NCI-H1092 (cell line): ENCODE measurements around the gene CTNNA2.

Experiments
- DNase-seq: peaks from one replicate; lab custom pipeline; 2025; lab: John Stamatoyannopoulos, UW

Gene CTNNA2

DNA sequence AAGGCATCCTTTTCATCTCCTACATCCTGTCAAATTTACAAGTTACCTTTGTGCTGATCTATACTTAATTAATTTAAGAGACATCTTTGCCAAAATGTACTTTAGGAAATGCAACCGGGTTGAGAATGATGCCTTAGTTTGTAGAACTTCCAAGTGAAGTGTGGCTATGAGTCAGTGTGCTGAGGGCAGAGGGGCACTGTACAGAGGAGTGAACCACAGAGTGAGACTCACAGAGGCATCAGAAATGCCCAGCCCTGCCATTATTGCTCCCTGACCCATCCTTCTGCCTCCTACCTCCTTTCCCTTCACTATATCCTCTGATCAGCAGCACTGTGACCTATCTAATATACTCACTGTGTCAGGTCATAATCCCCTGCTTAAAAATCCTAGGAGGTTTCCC, 471.6 kb downstream of the CTNNA2 start:
- DNase-seq = no peak

DNA sequence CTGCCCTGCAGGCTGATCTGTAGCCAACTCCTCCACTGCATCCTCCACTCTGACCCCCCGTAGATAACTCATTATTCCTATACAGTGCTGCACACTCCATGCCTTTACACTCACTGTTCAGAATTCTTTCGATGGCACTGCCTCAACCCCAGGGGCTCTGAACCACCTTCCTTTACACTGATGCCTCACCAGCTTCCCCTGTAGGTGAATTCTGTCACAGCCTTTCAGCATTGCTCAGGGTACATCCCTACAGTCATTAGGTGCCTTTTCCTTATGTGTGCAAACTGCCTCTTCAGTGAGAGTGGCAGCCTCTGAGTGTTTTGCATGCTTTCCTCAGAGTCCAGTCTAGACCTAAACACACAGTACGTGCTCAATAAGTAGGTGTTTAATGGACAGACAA, 472.3 kb downstream of the CTNNA2 start:
- no peak for DNase-seq

- DNase-seq = no peak
Observed at GRCh38 chr2:79985571-79985970, 472.7 kb downstream of the CTNNA2 start.

- DNase-seq = no peak
Observed at GRCh38 chr2:79993144-79993543, 480.3 kb downstream of the CTNNA2 start.

DNA sequence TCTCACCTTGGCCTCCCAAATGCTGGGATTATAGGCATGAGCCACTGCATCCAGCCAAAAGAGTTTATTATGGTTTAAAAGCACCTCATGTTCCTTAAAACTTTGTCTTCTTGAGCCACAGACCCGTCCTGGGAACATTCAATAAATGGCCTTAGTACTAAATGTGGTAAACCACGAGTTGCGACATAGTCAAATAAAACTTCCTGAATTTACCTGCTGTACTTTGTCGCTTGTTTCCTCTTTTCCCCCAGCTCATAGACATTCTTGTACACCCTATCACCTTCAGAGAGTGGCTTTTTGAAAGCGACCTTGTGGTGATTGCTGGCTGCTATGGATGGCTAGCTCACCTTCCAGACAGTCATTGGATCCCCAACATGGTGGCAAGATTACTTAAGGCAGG, 481.3 kb downstream of the CTNNA2 start:
- no peak for DNase-seq

- DNase-seq = no peak
Observed at GRCh38 chr2:79994965-79995364, 482.1 kb downstream of the CTNNA2 start.

DNA sequence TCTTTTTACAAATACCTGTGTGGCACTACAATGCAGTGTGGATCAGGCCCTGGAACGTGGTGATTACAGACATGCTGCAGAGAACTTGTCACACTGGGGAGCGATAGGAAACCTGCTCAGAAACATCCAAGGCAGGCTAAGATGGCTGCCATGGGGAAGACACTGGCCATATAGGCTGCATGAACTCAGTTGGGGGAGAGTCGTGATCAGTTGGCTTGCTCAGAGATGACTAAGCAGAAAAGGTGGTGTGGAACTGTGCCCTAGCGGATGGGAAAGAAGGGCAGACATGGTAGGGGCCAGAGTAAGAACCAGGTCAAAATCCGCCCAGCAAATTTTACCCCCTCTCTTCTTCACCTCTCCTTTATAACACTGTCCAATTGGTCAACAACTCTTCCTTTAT, 483.9 kb downstream of the CTNNA2 start:
- DNase-seq = no peak

- DNase-seq = no peak
Observed at GRCh38 chr2:80001701-80002101, 488.9 kb downstream of the CTNNA2 start.

- DNase-seq = no peak
Observed at GRCh38 chr2:80002112-80002511, 489.3 kb downstream of the CTNNA2 start.

GRCh38 chr2:80002568-80003157, 489.8 kb downstream of the CTNNA2 start:
- no peak for DNase-seq

GRCh38 chr2:80007777-80008503, 495.1 kb downstream of the CTNNA2 start:
- no peak for DNase-seq

- no peak for DNase-seq
Observed at GRCh38 chr2:80008596-80008995, 495.7 kb downstream of the CTNNA2 start.

- DNase-seq = no peak
Observed at GRCh38 chr2:80009211-80009610, 496.4 kb downstream of the CTNNA2 start.

DNA sequence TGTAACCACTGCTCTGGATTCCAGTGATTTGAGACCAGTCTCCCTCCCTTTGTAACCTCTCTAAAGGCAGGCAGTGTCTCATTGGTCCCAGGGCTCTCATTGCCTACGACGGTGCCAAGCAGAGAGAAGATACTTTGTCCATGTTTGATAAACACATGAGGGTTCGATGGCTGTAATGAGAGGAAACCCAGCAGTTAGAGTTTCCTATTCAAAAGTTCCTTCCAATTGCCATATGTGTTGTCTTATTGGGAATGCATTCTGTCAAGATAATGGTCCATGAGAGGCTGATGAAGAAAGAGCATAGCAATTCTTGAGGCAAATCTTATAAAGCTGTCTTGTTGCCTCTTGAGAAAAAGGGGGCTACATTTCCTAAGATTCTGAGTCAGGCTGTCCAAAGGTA, 499.2 kb downstream of the CTNNA2 start:
- DNase-seq = no peak

DNA sequence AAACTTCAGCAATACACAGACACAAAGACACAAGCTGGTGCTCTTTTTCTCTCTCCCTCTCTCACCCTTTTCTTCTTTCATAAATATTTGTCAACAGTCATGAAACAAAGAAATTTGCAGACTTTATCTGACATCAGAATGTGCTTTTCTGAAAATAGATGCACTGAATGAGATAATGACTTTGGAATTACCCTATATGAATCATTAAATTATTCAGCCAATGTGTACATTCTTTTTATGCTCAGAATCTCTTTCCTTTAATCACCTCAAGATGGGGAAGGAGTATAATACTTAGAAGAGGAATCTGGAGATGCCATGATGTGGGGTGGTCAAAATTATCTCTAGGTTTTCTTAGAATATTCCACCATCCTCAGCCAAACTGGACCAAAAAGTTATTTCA, 501.8 kb downstream of the CTNNA2 start:
- no peak for DNase-seq

- DNase-seq = no peak
Observed at GRCh38 chr2:80016171-80016570, 503.3 kb downstream of the CTNNA2 start.

DNA sequence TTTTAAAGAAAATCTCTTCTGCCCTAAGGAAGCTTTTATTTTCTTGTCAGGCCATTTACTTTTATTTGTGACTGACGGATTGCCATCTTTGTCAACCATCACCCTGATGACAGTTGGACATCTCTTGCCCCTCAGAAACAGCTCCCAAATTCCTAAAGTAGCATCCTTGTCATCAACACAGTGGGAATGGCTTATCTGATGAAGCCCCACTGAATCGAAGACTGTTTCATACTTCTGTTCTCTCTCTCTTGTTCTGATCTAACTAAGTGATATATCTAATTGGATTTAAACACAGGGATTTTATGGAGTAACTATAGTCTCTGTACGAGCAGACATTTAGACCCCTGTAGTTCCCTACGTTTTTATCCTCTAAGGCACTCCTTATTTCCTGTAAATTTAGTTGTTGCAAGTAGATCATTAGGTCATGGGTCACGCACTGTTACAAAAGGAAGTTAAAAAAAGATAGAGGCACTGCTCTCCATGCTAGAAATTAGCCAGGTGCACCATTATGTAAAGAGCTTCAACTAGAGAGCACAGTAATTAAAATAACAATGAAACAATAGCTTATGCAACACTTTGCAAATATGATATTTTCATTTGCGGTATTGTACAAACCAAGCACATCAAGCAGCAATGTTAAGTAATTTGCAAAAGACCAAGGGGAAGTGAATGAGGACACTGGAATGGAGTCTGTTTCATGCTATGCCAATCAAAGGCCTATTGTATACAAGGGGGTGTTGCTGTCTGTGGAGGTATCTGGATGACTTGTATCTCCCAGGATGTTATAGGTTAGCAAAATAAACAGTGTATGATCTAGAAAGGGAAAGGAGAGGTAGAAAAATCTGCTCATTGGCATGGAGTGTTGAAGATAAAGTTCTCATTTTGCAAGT, 507.0 kb downstream of the CTNNA2 start:
- DNase-seq = no peak

GRCh38 chr2:80022018-80022417, 509.2 kb downstream of the CTNNA2 start:
- no peak for DNase-seq

- DNase-seq = no peak
Observed at GRCh38 chr2:80026040-80026729, 513.3 kb downstream of the CTNNA2 start.

DNA sequence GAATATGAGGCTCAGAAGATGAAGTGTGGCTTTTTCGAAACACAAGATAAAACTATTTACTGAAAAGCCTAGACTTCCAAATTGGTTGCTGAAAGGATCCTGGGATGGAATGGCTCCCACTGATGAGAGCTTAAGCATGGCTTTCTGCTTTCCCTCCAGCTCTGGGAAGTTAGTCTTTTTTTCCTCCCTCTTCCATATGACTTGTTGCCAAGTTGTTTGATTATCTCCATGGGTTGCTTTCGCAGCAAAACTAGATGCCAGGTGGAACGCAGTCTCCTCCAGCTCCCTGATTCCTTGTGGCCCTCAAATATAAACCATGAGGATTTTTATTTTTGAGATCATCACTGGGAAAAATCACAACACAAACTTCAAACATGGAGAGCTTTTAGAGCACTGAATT, 515.2 kb downstream of the CTNNA2 start:
- no peak for DNase-seq

DNA sequence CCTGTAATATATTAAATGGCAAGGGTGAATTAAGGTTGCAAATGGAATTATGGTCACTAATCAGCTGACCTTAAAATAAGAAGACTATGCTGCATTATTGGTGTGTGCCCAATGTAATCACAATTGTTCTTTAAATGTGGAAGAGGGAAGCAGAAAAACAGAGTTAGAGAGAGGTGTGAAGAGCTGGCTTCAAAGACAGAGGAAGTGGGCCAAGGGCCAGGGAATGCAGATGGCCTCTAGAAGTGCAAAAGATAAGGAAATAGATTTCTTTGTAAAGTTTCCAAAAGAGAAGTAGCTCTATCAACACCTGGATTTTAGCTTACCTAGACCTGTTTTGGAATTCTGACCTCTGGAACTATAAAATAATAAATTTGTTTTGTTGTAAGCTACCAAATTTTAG, 515.7 kb downstream of the CTNNA2 start:
- no peak for DNase-seq

GRCh38 chr2:80030135-80030534, 517.3 kb downstream of the CTNNA2 start:
- DNase-seq = no peak
